Measurements from ENCODE around the gene GLI3. TPM values are rescaled to one million over a fixed set of nuclear protein-coding genes. Genes with fewer than 3 reads are reported as not detected.

Gene GLI3
- total and polyA plus RNA-seq, 10 of the 15 experiments (the other 5 are each of a cell fraction or from before 2014, with no cell fraction given), result 0.01 TPM; not detected in 8

DNA sequence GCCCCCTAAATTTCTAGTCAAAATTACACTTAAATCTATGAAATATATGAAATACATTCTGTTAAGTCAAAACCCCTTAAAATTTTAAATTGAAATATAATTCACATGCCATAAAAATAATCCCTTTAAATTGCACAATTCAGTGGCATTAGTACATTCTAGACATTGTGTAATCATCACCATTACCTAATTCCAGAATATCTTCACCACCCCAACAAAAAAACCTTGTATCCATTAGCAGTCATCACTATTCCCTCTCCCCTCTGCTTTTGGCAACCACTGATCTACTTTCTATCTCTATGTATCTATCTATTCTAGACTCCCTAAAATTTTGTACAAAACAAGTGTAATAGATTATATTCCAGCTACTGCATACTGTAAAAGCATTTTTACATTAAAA is 261.2 kb downstream of the GLI3 start:
- ChIA-PET SMC1A (ENCODE audit: uncharacterized antibody, unreplicated experiment) (interaction anchor here (0.9 to 2.8 kb wide), 5 partner anchors 12 to 866 kb away, joined by 3 to 20 read pairs (median 9); no protein-coding TSS in a partner anchor), POLR2A (no interaction called here), RAD21 (ENCODE audit: unreplicated experiment) (interaction anchor here (1.0 to 1.5 kb wide), 2 partner anchors 33 to 35 kb away, joined by 3 to 4 read pairs; no protein-coding TSS in a partner anchor), CTCF (interaction anchor here (0.8 to 6.6 kb wide), 9 partner anchors 9 to 901 kb away, joined by 3 to 89 read pairs (median 5); no protein-coding TSS in a partner anchor)
- Histone ChIP-seq H3K4me2 (ENCODE audit: control insufficient read depth, insufficient read depth) (no peak overlapping the region), H3K36me3 (ENCODE audit: control insufficient read depth in 2 of 2, insufficient read depth in 2 of 2, low read length in 1 of 2) (no peaks in the 10 kb centered on the region), H3K4me3 (no peak overlapping the region), H3K79me2 (ENCODE audit: control insufficient read depth, insufficient read depth, low read length) (no peaks in the 10 kb centered on the region), H3K4me1 (ENCODE audit: control insufficient read depth, insufficient read depth, low read length) (no peaks in the 10 kb centered on the region), H2AFZ (ENCODE audit: control insufficient read depth, low read depth, low read length) (no peak overlapping the region), H3K9me3 (replicated peaks; ENCODE audit: control insufficient read depth, insufficient read depth, low read length) (no peaks in the 10 kb centered on the region), H3K9ac (ENCODE audit: control insufficient read depth, insufficient read depth, low read length) (no peak overlapping the region), H4K20me1 (ENCODE audit: control insufficient read depth, insufficient read depth) (no peaks in the 10 kb centered on the region), H3K27me3 (replicated peaks in 1 of 2; ENCODE audit: control insufficient read depth in 2 of 2, insufficient read depth in 2 of 2, low read length in 1 of 2) (no peaks in the 10 kb centered on the region; a peak in 1 of 4 replicates), H3K27ac (ENCODE audit: control insufficient read depth, insufficient read depth) (no peak overlapping the region)
- in situ Hi-C loops (cut with MboI) (loop anchor here (10.0 kb wide), 1 partner anchor 869 kb away; no protein-coding TSS in a partner anchor), intact Hi-C loops (cut with micrococcal nuclease; ENCODE audit: unreplicated experiment) (loop anchor here (5.0 kb wide), 1 partner anchor 866 kb away; no protein-coding TSS in a partner anchor)
- BruUV-seq (replicated peaks), result no TSS peak
- FAIRE-seq (no peak), ATAC-seq (no peak), DNase-seq (ENCODE audit: low read depth, low spot score) (no peak)
- no peak for TF ChIP-seq CHD2 (IDR thresholded peaks at IDR 0.05; ENCODE audit: borderline replicate concordance, low read depth, low read length)
- TF ChIP-seq TCF12 (IDR thresholded peaks at IDR 0.05; ENCODE audit: low read depth, low read length), result no peak
- TF ChIP-seq RCOR1 (conservative IDR thresholded peaks at IDR 0.05; ENCODE audit: low read depth, low read length), result no peak
- TF ChIP-seq, protein P1, sequence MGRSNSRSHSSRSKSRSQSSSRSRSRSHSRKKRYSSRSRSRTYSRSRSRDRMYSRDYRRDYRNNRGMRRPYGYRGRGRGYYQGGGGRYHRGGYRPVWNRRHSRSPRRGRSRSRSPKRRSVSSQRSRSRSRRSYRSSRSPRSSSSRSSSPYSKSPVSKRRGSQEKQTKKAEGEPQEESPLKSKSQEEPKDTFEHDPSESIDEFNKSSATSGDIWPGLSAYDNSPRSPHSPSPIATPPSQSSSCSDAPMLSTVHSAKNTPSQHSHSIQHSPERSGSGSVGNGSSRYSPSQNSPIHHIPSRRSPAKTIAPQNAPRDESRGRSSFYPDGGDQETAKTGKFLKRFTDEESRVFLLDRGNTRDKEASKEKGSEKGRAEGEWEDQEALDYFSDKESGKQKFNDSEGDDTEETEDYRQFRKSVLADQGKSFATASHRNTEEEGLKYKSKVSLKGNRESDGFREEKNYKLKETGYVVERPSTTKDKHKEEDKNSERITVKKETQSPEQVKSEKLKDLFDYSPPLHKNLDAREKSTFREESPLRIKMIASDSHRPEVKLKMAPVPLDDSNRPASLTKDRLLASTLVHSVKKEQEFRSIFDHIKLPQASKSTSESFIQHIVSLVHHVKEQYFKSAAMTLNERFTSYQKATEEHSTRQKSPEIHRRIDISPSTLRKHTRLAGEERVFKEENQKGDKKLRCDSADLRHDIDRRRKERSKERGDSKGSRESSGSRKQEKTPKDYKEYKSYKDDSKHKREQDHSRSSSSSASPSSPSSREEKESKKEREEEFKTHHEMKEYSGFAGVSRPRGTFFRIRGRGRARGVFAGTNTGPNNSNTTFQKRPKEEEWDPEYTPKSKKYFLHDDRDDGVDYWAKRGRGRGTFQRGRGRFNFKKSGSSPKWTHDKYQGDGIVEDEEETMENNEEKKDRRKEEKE (IDR thresholded peaks at IDR 0.05), result no peak
- no peak for TF ChIP-seq SUZ12 (IDR thresholded peaks at IDR 0.05; ENCODE audit: unreplicated experiment)
- no peak for TF ChIP-seq NFXL1 (IDR thresholded peaks at IDR 0.05; ENCODE audit: borderline replicate concordance)
- TF ChIP-seq, protein P2, sequence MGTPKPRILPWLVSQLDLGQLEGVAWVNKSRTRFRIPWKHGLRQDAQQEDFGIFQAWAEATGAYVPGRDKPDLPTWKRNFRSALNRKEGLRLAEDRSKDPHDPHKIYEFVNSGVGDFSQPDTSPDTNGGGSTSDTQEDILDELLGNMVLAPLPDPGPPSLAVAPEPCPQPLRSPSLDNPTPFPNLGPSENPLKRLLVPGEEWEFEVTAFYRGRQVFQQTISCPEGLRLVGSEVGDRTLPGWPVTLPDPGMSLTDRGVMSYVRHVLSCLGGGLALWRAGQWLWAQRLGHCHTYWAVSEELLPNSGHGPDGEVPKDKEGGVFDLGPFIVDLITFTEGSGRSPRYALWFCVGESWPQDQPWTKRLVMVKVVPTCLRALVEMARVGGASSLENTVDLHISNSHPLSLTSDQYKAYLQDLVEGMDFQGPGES (IDR thresholded peaks at IDR 0.05), result no peak
- no peak for TF ChIP-seq PAX8 (IDR thresholded peaks at IDR 0.05)
- no peak for TF ChIP-seq KLF5 (IDR thresholded peaks at IDR 0.05; ENCODE audit: partially characterized antibody)
- TF ChIP-seq, protein P3, sequence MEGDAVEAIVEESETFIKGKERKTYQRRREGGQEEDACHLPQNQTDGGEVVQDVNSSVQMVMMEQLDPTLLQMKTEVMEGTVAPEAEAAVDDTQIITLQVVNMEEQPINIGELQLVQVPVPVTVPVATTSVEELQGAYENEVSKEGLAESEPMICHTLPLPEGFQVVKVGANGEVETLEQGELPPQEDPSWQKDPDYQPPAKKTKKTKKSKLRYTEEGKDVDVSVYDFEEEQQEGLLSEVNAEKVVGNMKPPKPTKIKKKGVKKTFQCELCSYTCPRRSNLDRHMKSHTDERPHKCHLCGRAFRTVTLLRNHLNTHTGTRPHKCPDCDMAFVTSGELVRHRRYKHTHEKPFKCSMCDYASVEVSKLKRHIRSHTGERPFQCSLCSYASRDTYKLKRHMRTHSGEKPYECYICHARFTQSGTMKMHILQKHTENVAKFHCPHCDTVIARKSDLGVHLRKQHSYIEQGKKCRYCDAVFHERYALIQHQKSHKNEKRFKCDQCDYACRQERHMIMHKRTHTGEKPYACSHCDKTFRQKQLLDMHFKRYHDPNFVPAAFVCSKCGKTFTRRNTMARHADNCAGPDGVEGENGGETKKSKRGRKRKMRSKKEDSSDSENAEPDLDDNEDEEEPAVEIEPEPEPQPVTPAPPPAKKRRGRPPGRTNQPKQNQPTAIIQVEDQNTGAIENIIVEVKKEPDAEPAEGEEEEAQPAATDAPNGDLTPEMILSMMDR (IDR thresholded peaks at IDR 0.05 in 2 of 3, conservative IDR thresholded peaks at IDR 0.05 in 1 of 3; ENCODE audit: control insufficient read depth in 2 of 3, extremely low read depth in 1 of 3, insufficient read depth in 1 of 3, low read depth in 3 of 3, low read length in 3 of 3), result no peak
- no peak for TF ChIP-seq TBL1XR1 (IDR thresholded peaks at IDR 0.05; ENCODE audit: low read depth, low read length)
- no peak for TF ChIP-seq NBN (IDR thresholded peaks at IDR 0.05)
- TF ChIP-seq ZNF207 (IDR thresholded peaks at IDR 0.05; ENCODE audit: borderline replicate concordance), result no peak
- TF ChIP-seq, protein P4, sequence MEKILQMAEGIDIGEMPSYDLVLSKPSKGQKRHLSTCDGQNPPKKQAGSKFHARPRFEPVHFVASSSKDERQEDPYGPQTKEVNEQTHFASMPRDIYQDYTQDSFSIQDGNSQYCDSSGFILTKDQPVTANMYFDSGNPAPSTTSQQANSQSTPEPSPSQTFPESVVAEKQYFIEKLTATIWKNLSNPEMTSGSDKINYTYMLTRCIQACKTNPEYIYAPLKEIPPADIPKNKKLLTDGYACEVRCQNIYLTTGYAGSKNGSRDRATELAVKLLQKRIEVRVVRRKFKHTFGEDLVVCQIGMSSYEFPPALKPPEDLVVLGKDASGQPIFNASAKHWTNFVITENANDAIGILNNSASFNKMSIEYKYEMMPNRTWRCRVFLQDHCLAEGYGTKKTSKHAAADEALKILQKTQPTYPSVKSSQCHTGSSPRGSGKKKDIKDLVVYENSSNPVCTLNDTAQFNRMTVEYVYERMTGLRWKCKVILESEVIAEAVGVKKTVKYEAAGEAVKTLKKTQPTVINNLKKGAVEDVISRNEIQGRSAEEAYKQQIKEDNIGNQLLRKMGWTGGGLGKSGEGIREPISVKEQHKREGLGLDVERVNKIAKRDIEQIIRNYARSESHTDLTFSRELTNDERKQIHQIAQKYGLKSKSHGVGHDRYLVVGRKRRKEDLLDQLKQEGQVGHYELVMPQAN (conservative IDR thresholded peaks at IDR 0.05), result no peak
- no peak for TF ChIP-seq MYC (IDR thresholded peaks at IDR 0.05; ENCODE audit: insufficient read depth, insufficient read length, insufficient replicate concordance, low read length, severe bottlenecking)

Measured in GM12878 (cell line).